Measurements from ENCODE around the gene SLC15A1.

The SLC15A1 gene

GRCh38 chr13:98785405-98785804 is 32.9 kb upstream of the SLC15A1 start:
- no peak for ATAC-seq
- peaks cover 12% of the 10 kb centered on the region for H3K4me1 Mint-ChIP-seq
- no peak overlapping the region for H3K27ac Mint-ChIP-seq
- no peaks in the 10 kb centered on the region for H3K36me3 Mint-ChIP-seq
- H3K9me3 Mint-ChIP-seq, result no peaks in the 10 kb centered on the region
- no peak overlapping the region for H3K4me3 Mint-ChIP-seq
- no peak for DNase-seq (ENCODE audit: low spot score in 2 of 2)

- ATAC-seq, result peak; percentile 22
- no peaks in the 10 kb centered on the region for H3K9me3 Mint-ChIP-seq
Measured at GRCh38 chr13:98784666-98785065, 32.2 kb upstream of the SLC15A1 start.

GRCh38 chr13:98783856-98784478 is 31.5 kb upstream of the SLC15A1 start:
- Mint-ChIP-seq H3K36me3 (no peaks in the 10 kb centered on the region), H3K4me1 (peaks cover 9% of the 10 kb centered on the region), H3K4me3 (no peak overlapping the region), H3K27ac (no peak overlapping the region), H3K9me3 (no peaks in the 10 kb centered on the region)
- no peak for DNase-seq (ENCODE audit: low spot score in 2 of 2)
- no peak for ATAC-seq

More at GRCh38 chr13:98784666-98785065, 32.2 kb upstream of the SLC15A1 start:
- no peaks in the 10 kb centered on the region for H3K36me3 Mint-ChIP-seq
- H3K4me1 Mint-ChIP-seq, result peaks cover 12% of the 10 kb centered on the region
- H3K4me3 Mint-ChIP-seq, result no peak overlapping the region
- DNase-seq (ENCODE audit: low spot score in 2 of 2), result no peak
- no peak overlapping the region for H3K27ac Mint-ChIP-seq

- DNase-seq (ENCODE audit: low spot score in 2 of 2), result no peak
- ATAC-seq, result no peak
- H3K36me3 Mint-ChIP-seq, result no peaks in the 10 kb centered on the region
- H3K27ac Mint-ChIP-seq, result no peak overlapping the region
- no peak overlapping the region for H3K4me3 Mint-ChIP-seq
- H3K9me3 Mint-ChIP-seq, result no peaks in the 10 kb centered on the region
- no peaks in the 10 kb centered on the region for H3K4me1 Mint-ChIP-seq
Measured at GRCh38 chr13:98782654-98783053, 30.2 kb upstream of the SLC15A1 start.

GRCh38 chr13:98781905-98782304 is 29.4 kb upstream of the SLC15A1 start:
- Mint-ChIP-seq H3K9me3 (no peaks in the 10 kb centered on the region), H3K4me1 (no peaks in the 10 kb centered on the region), H3K36me3 (no peaks in the 10 kb centered on the region), H3K4me3 (no peak overlapping the region), H3K27ac (no peak overlapping the region)
- DNase-seq (ENCODE audit: low spot score in 2 of 2) (no peak), ATAC-seq (no peak)

- ATAC-seq (no peak), DNase-seq (ENCODE audit: low spot score in 2 of 2) (no peak)
- Mint-ChIP-seq H3K9me3 (no peaks in the 10 kb centered on the region), H3K4me3 (no peak overlapping the region), H3K4me1 (no peaks in the 10 kb centered on the region), H3K27ac (no peak overlapping the region), H3K36me3 (no peaks in the 10 kb centered on the region)
Measured at GRCh38 chr13:98781470-98781869, 29.0 kb upstream of the SLC15A1 start.

GRCh38 chr13:98781045-98781444 is 28.6 kb upstream of the SLC15A1 start:
- DNase-seq (ENCODE audit: low spot score in 2 of 2), result no peak
- H3K4me1 Mint-ChIP-seq, result no peaks in the 10 kb centered on the region
- H3K4me3 Mint-ChIP-seq, result no peak overlapping the region
- H3K27ac Mint-ChIP-seq, result no peak overlapping the region
- no peaks in the 10 kb centered on the region for H3K9me3 Mint-ChIP-seq
- no peaks in the 10 kb centered on the region for H3K36me3 Mint-ChIP-seq
- no peak for ATAC-seq

- DNase-seq (ENCODE audit: low spot score in 2 of 2) (no peak), ATAC-seq (no peak)
- Mint-ChIP-seq H3K4me3 (no peak overlapping the region), H3K36me3 (no peaks in the 10 kb centered on the region), H3K9me3 (no peaks in the 10 kb centered on the region), H3K4me1 (no peaks in the 10 kb centered on the region), H3K27ac (no peak overlapping the region)
Measured at GRCh38 chr13:98780451-98780850, 28.0 kb upstream of the SLC15A1 start.

- no peak overlapping the region for H3K4me3 Mint-ChIP-seq
- H3K9me3 Mint-ChIP-seq, result no peaks in the 10 kb centered on the region
- ATAC-seq (no peak), DNase-seq (ENCODE audit: low spot score in 2 of 2) (no peak)
- H3K4me1 Mint-ChIP-seq, result no peaks in the 10 kb centered on the region
- no peak overlapping the region for H3K27ac Mint-ChIP-seq
- no peaks in the 10 kb centered on the region for H3K36me3 Mint-ChIP-seq
Measured at GRCh38 chr13:98779695-98780094, 27.2 kb upstream of the SLC15A1 start.

- DNase-seq (ENCODE audit: low spot score in 2 of 2), result no peak
- Mint-ChIP-seq H3K4me1 (no peaks in the 10 kb centered on the region), H3K36me3 (no peaks in the 10 kb centered on the region), H3K9me3 (no peaks in the 10 kb centered on the region), H3K27ac (no peak overlapping the region), H3K4me3 (no peak overlapping the region)
- ATAC-seq, result no peak
Measured at GRCh38 chr13:98778749-98779148, 26.3 kb upstream of the SLC15A1 start.

GRCh38 chr13:98776644-98777043 is 24.2 kb upstream of the SLC15A1 start:
- Mint-ChIP-seq H3K4me1 (no peaks in the 10 kb centered on the region), H3K27ac (no peak overlapping the region), H3K9me3 (no peaks in the 10 kb centered on the region), H3K36me3 (no peaks in the 10 kb centered on the region), H3K4me3 (no peak overlapping the region)
- ATAC-seq, result no peak
- DNase-seq (ENCODE audit: low spot score in 2 of 2), result no peak

GRCh38 chr13:98775844-98776598 is 23.5 kb upstream of the SLC15A1 start:
- no peaks in the 10 kb centered on the region for H3K9me3 Mint-ChIP-seq
- no peak for ATAC-seq
- H3K4me1 Mint-ChIP-seq, result no peaks in the 10 kb centered on the region
- H3K36me3 Mint-ChIP-seq, result no peaks in the 10 kb centered on the region
- H3K27ac Mint-ChIP-seq, result no peak overlapping the region
- no peak for DNase-seq (ENCODE audit: low spot score in 2 of 2)
- H3K4me3 Mint-ChIP-seq, result no peak overlapping the region

GRCh38 chr13:98775386-98775785 is 22.9 kb upstream of the SLC15A1 start:
- Mint-ChIP-seq H3K9me3 (no peaks in the 10 kb centered on the region), H3K4me3 (no peak overlapping the region), H3K36me3 (no peaks in the 10 kb centered on the region), H3K27ac (no peak overlapping the region), H3K4me1 (no peaks in the 10 kb centered on the region)
- DNase-seq (ENCODE audit: low spot score in 2 of 2), result no peak
- ATAC-seq, result no peak

- Mint-ChIP-seq H3K9me3 (no peaks in the 10 kb centered on the region), H3K27ac (no peak overlapping the region), H3K36me3 (no peaks in the 10 kb centered on the region), H3K4me3 (no peak overlapping the region), H3K4me1 (no peaks in the 10 kb centered on the region)
- DNase-seq (ENCODE audit: low spot score in 2 of 2) (no peak), ATAC-seq (no peak)
Measured at GRCh38 chr13:98774776-98775175, 22.3 kb upstream of the SLC15A1 start.

GRCh38 chr13:98773921-98774320 is 21.4 kb upstream of the SLC15A1 start:
- no peaks in the 10 kb centered on the region for H3K4me1 Mint-ChIP-seq
- H3K27ac Mint-ChIP-seq, result no peak overlapping the region
- no peaks in the 10 kb centered on the region for H3K9me3 Mint-ChIP-seq
- ATAC-seq, result no peak
- H3K36me3 Mint-ChIP-seq, result no peaks in the 10 kb centered on the region
- no peak for DNase-seq (ENCODE audit: low spot score in 2 of 2)
- no peak overlapping the region for H3K4me3 Mint-ChIP-seq

GRCh38 chr13:98772794-98773452 is 20.5 kb upstream of the SLC15A1 start:
- H3K36me3 Mint-ChIP-seq, result no peaks in the 10 kb centered on the region
- H3K4me1 Mint-ChIP-seq, result no peaks in the 10 kb centered on the region
- DNase-seq (ENCODE audit: low spot score in 2 of 2), result no peak
- H3K4me3 Mint-ChIP-seq, result no peak overlapping the region
- no peak overlapping the region for H3K27ac Mint-ChIP-seq
- H3K9me3 Mint-ChIP-seq, result no peaks in the 10 kb centered on the region
- peak; percentile 22 for ATAC-seq

All from stimulated activated effector memory CD8-positive, alpha-beta T cell treated with anti-CD3 and anti-CD28 coated beads, Interleukin-12 subunit alpha, Interleukin-12 subunit beta, amount 100 ng/mL, for 72 hours (primary cell).